SH-SY5Y (cell line): ENCODE data around the gene C19orf33.

Experiments
- GATA2 ChIP-seq: IDR thresholded peaks from 2 replicates; pipeline ENCODE4 v1.6.1; 2011; ENCODE audit warnings: mild to moderate bottlenecking, low read depth, low read length
- GATA3 ChIP-seq: IDR thresholded peaks from 2 replicates; pipeline ENCODE4 v1.6.1; 2011; ENCODE audit warnings: low read depth, mild to moderate bottlenecking, low read length, moderate library complexity

GRCh38 chr19:38304352-38304865, 358 bp downstream of the C19orf33 start:
- TF ChIP-seq GATA3 (no peak), GATA2 (no peak)
